SK-N-SH treated with all-trans-retinoic acid at 6 μM for 48 hours (cell line): ENCODE measurements around the gene ASTN2.

Experiments used
- ATAC-seq: fragments of 200-7000 bp; cut with Tn5 transposase; 3 replicates; pipeline ENCODE4 v1.9.1; 2020; ENCODE audit warnings: mild to moderate bottlenecking, moderate library complexity
- ARNTL ChIP-seq: fragments of 450-650 bp; formaldehyde crosslinking; IDR thresholded peaks from 2 replicates; pipeline ENCODE4 v1.5.0; 2020; ENCODE audit warnings: low read depth, mild to moderate bottlenecking, moderate library complexity, borderline replicate concordance
- BACH2 ChIP-seq: fragments of 250-450 bp; sonication (Bioruptor Pico); IDR thresholded peaks from 2 replicates; pipeline ENCODE4 v1.9.0; 2021; ENCODE audit warnings: mild to moderate bottlenecking, borderline replicate concordance
- CSDC2 ChIP-seq: fragments of 250-450 bp; sonication (Bioruptor Pico); IDR thresholded peaks from 2 replicates; pipeline ENCODE4 v1.5.0; 2020; ENCODE audit warnings: mild to moderate bottlenecking, moderate library complexity
- ESRRG ChIP-seq: fragments of 250-450 bp; sonication (Bioruptor Pico); IDR thresholded peaks from 2 replicates; pipeline ENCODE4 v1.6.1; 2021; ENCODE audit warnings: mild to moderate bottlenecking
- GLIS3 ChIP-seq: fragments of 250-450 bp; sonication (Bioruptor Pico); IDR thresholded peaks from 2 replicates; pipeline ENCODE4 v1.5.0; 2020; ENCODE audit warnings: mild to moderate bottlenecking, moderate library complexity
- ISL1 ChIP-seq: fragments of 250-450 bp; sonication (Bioruptor Pico); IDR thresholded peaks from 2 replicates; pipeline ENCODE4 v2.1.2; 2022; ENCODE audit warnings: mild to moderate bottlenecking, moderate library complexity
- OSR1 ChIP-seq: fragments of 250-450 bp; sonication (Bioruptor Pico); IDR thresholded peaks from 2 replicates; pipeline ENCODE4 v1.8.0; 2022; ENCODE audit warnings: moderate library complexity, mild to moderate bottlenecking, inconsistent platforms
- POU6F1 ChIP-seq: fragments of 250-450 bp; sonication (Bioruptor Pico); IDR thresholded peaks from 2 replicates; pipeline ENCODE4 v1.8.0; 2021; ENCODE audit warnings: low read depth, mild to moderate bottlenecking, moderate library complexity, borderline replicate concordance
- PPARA ChIP-seq: fragments of 250-450 bp; sonication (Bioruptor Pico); IDR thresholded peaks from 2 replicates; pipeline ENCODE4 v1.5.0; 2020; ENCODE audit warnings: mild to moderate bottlenecking, borderline replicate concordance
- RARB ChIP-seq: fragments of 250-450 bp; sonication (Bioruptor Pico); IDR thresholded peaks from 2 replicates; pipeline ENCODE4 v1.8.0; 2021; ENCODE audit warnings: mild to moderate bottlenecking, moderate library complexity
- SNAI2 ChIP-seq: fragments of 250-450 bp; sonication (Bioruptor Pico); IDR thresholded peaks from 2 replicates; pipeline ENCODE4 v1.5.0; 2020; ENCODE audit warnings: mild to moderate bottlenecking, moderate library complexity
- TCF4 ChIP-seq: fragments of 250-450 bp; sonication (Bioruptor Pico); IDR thresholded peaks from 2 replicates; pipeline ENCODE4 v1.8.0; 2021; ENCODE audit warnings: mild to moderate bottlenecking, moderate library complexity, borderline replicate concordance
- TOX ChIP-seq: fragments of 250-450 bp; sonication (Bioruptor Pico); IDR thresholded peaks from 2 replicates; pipeline ENCODE4 v1.8.0; 2021; ENCODE audit warnings: mild to moderate bottlenecking, moderate library complexity, borderline replicate concordance
- TSHZ2 ChIP-seq: fragments of 250-450 bp; sonication (Bioruptor Pico); IDR thresholded peaks from 2 replicates; pipeline ENCODE4 v1.5.0; 2020; ENCODE audit warnings: mild to moderate bottlenecking, moderate library complexity
- ZC3H10 ChIP-seq: fragments of 250-450 bp; sonication (Bioruptor Pico); IDR thresholded peaks from 2 replicates; pipeline ENCODE4 v1.5.1; 2021; ENCODE audit warnings: mild to moderate bottlenecking, moderate library complexity
- ZFP3 ChIP-seq: fragments of 250-450 bp; sonication (Bioruptor Pico); IDR thresholded peaks from 2 replicates; pipeline ENCODE4 v1.5.0; 2020; ENCODE audit warnings: mild to moderate bottlenecking, moderate library complexity
- ZNF565 ChIP-seq: fragments of 450-650 bp; formaldehyde crosslinking; conservative IDR thresholded peaks from 2 replicates; pipeline ENCODE4 v1.5.0; 2020; ENCODE audit warnings: low read depth, mild to moderate bottlenecking, moderate library complexity
- ZNF70 ChIP-seq: fragments of 450-650 bp; formaldehyde crosslinking; IDR thresholded peaks from 2 replicates; pipeline ENCODE4 v1.5.0; 2020; ENCODE audit warnings: mild to moderate bottlenecking, moderate library complexity
- ZNF8 ChIP-seq: fragments of 450-650 bp; formaldehyde crosslinking; IDR thresholded peaks from 2 replicates; pipeline ENCODE4 v1.5.0; 2020; ENCODE audit warnings: mild to moderate bottlenecking, moderate library complexity
- TF ChIP-seq, protein P1 (sequence below): fragments of 250-450 bp; sonication (Bioruptor Pico); IDR thresholded peaks from 2 replicates; pipeline ENCODE4 v1.8.0; 2020; ENCODE audit warnings: mild to moderate bottlenecking, moderate library complexity, borderline replicate concordance
- TF ChIP-seq, protein P2 (sequence below): fragments of 250-450 bp; sonication (Bioruptor Pico); IDR thresholded peaks from 2 replicates; pipeline ENCODE4 v1.5.1; 2020; ENCODE audit warnings: low read depth, mild to moderate bottlenecking, moderate library complexity
- TF ChIP-seq, protein P3 (sequence below): fragments of 250-450 bp; sonication (Bioruptor Pico); IDR thresholded peaks from 2 replicates; pipeline ENCODE4 v1.5.1; 2021; ENCODE audit warnings: mild to moderate bottlenecking, moderate library complexity

Gene ASTN2

GRCh38 chr9:117151716-117152115, 263.1 kb downstream of the ASTN2 start (continued):
- TF ChIP-seq, protein P1, sequence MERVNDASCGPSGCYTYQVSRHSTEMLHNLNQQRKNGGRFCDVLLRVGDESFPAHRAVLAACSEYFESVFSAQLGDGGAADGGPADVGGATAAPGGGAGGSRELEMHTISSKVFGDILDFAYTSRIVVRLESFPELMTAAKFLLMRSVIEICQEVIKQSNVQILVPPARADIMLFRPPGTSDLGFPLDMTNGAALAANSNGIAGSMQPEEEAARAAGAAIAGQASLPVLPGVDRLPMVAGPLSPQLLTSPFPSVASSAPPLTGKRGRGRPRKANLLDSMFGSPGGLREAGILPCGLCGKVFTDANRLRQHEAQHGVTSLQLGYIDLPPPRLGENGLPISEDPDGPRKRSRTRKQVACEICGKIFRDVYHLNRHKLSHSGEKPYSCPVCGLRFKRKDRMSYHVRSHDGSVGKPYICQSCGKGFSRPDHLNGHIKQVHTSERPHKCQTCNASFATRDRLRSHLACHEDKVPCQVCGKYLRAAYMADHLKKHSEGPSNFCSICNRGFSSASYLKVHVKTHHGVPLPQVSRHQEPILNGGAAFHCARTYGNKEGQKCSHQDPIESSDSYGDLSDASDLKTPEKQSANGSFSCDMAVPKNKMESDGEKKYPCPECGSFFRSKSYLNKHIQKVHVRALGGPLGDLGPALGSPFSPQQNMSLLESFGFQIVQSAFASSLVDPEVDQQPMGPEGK (CRISPR knock-in tag), result no peak
- TF ChIP-seq TCF4 (no peak), ISL1 (CRISPR knock-in tag) (no peak), ZNF565 (CRISPR knock-in tag) (no peak), ZNF8 (no peak), TOX (CRISPR knock-in tag) (no peak)
- TF ChIP-seq, all 23 proteins: peak for 0

- ATAC-seq, result no peak
- TF ChIP-seq ESRRG (CRISPR knock-in tag), result no peak
- TF ChIP-seq RARB (CRISPR knock-in tag), result no peak
- no peak for TF ChIP-seq POU6F1 (CRISPR knock-in tag)
Observed at GRCh38 chr9:117149996-117150395, 264.9 kb downstream of the ASTN2 start.

DNA sequence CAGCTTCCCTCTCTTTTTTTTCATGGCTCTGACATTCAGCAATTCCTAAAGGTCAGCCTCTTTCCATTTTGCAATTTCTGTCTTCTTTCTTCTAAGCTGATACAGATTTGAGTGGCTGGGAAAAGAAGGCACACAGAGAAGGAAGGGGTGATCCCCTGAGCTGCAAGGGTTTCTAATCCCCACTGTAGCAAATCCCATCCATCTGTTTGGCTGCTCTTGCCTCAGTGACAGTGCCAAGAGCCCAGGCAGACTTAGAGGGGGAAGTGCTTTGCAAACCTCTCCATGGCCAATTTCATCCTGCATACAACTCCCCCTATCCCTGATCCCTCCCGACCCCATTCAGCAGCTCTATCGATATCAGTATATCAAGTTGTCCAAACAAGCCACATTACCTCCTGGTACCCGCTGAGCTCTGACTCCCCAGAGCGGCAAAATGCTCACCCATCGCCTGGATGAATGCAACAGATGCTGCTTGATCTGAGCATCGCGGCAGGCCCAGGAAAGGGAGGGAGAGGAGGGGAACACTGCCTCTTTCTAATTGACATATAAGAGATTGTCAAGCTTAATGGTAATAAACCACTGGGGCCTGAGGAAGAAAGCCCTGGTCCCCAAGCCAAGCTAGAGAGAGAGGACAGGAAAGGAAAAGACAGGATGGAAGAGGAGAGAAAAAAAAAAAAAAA, 268.9 kb downstream of the ASTN2 start:
- TF ChIP-seq ESRRG (CRISPR knock-in tag) (no peak), TSHZ2 (CRISPR knock-in tag) (no peak), SNAI2 (no peak), ZFP3 (CRISPR knock-in tag) (no peak), ISL1 (CRISPR knock-in tag) (no peak), ZNF8 (no peak), OSR1 (no peak), ZNF70 (no peak), TOX (CRISPR knock-in tag) (no peak), ARNTL (no peak), PPARA (no peak), GLIS3 (CRISPR knock-in tag) (no peak), BACH2 (CRISPR knock-in tag) (no peak), CSDC2 (CRISPR knock-in tag) (no peak), ZNF565 (CRISPR knock-in tag) (no peak), ZC3H10 (CRISPR knock-in tag) (no peak), POU6F1 (CRISPR knock-in tag) (no peak)
- TF ChIP-seq, protein P2, sequence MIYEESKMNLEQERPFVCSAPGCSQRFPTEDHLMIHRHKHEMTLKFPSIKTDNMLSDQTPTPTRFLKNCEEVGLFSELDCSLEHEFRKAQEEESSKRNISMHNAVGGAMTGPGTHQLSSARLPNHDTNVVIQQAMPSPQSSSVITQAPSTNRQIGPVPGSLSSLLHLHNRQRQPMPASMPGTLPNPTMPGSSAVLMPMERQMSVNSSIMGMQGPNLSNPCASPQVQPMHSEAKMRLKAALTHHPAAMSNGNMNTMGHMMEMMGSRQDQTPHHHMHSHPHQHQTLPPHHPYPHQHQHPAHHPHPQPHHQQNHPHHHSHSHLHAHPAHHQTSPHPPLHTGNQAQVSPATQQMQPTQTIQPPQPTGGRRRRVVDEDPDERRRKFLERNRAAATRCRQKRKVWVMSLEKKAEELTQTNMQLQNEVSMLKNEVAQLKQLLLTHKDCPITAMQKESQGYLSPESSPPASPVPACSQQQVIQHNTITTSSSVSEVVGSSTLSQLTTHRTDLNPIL (CRISPR knock-in tag), result no peak
- TF ChIP-seq, protein P3, sequence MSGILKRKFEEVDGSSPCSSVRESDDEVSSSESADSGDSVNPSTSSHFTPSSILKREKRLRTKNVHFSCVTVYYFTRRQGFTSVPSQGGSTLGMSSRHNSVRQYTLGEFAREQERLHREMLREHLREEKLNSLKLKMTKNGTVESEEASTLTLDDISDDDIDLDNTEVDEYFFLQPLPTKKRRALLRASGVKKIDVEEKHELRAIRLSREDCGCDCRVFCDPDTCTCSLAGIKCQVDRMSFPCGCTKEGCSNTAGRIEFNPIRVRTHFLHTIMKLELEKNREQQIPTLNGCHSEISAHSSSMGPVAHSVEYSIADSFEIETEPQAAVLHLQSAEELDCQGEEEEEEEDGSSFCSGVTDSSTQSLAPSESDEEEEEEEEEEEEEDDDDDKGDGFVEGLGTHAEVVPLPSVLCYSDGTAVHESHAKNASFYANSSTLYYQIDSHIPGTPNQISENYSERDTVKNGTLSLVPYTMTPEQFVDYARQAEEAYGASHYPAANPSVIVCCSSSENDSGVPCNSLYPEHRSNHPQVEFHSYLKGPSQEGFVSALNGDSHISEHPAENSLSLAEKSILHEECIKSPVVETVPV (CRISPR knock-in tag), result no peak
- ATAC-seq, result no peak
